A549 (cell line): Measurements from ENCODE around the gene SPACA7.

ENCODE experiments used
- CBX8 ChIP-seq: fragments of 200-600 bp; sonication (generic); IDR thresholded peaks from 2 replicates; pipeline ENCODE4 v1.6.1; 2016
- CEBPB ChIP-seq, 2 experiments: fragments of >200 bp in 1 of 2; sonication (Bioruptor Twin) in 1 of 2; formaldehyde crosslinking in 1 of 2; IDR thresholded peaks; 2 replicates each; pipeline ENCODE4 v1.6.1; 2012 to 2016
- CTCF ChIP-seq: fragments of >200 bp; sonication (Bioruptor Twin); formaldehyde crosslinking; IDR thresholded peaks from 3 replicates; pipeline ENCODE4 v1.5.1; 2016
- EP300 ChIP-seq, 2 experiments: fragments of >200 bp; sonication (Bioruptor Twin); formaldehyde crosslinking; IDR thresholded peaks; 2 replicates in 1 of 2; 3 replicates in 1 of 2; pipeline ENCODE4 v1.6.1; 2016 to 2017
- FOSL2 ChIP-seq, 2 experiments: fragments of 450-650 bp in 1 of 2; fragments of >200 bp in 1 of 2; sonication (Bioruptor Twin) in 1 of 2; formaldehyde crosslinking; IDR thresholded peaks; 2 replicates each; pipeline versions ENCODE4 v1.5.0 to v1.6.1; 2016 to 2020; ENCODE audit warnings: mild to moderate bottlenecking in 1 of 2, moderate library complexity in 1 of 2
- HMGXB4 ChIP-seq: fragments of 250-450 bp; sonication (Bioruptor Pico); IDR thresholded peaks from 2 replicates; pipeline ENCODE4 v1.5.0; 2021; ENCODE audit warnings: mild to moderate bottlenecking, moderate library complexity, borderline replicate concordance
- MYC ChIP-seq: IDR thresholded peaks from 2 replicates; pipeline ENCODE4 v1.6.1; 2012; ENCODE audit warnings: mild to moderate bottlenecking, inconsistent platforms, low read length, improper control_type of control experiment, borderline replicate concordance
- NFE2L2 ChIP-seq: fragments of 150-350 bp; conservative IDR thresholded peaks from 2 replicates; pipeline ENCODE4 v1.6.1; 2014; ENCODE audit warnings: low read length
- POLR2A ChIP-seq: IDR thresholded peaks from 2 replicates; pipeline ENCODE4 v1.6.1; 2012; ENCODE audit warnings: mild to moderate bottlenecking, low read length
- RAD21 ChIP-seq, 2 experiments: fragments of >200 bp in 1 of 2; sonication (Bioruptor Twin) in 1 of 2; formaldehyde crosslinking in 1 of 2; IDR thresholded peaks in 1 of 2; conservative IDR thresholded peaks in 1 of 2; 2 replicates in 1 of 2; 3 replicates in 1 of 2; pipeline ENCODE4 v1.6.1; 2012 to 2018; ENCODE audit warnings: inconsistent platforms in 1 of 2
- REST ChIP-seq: fragments of 200-600 bp; sonication (generic); IDR thresholded peaks from 2 replicates; pipeline ENCODE4 v1.6.1; 2016; ENCODE audit warnings: antibody characterized with exemption, mild to moderate bottlenecking, moderate library complexity
- USF2 ChIP-seq: fragments of 450-650 bp; IDR thresholded peaks from 2 replicates; pipeline ENCODE4 v1.6.1; 2014; ENCODE audit warnings: antibody characterized with exemption

- TF ChIP-seq HMGXB4 (CRISPR knock-in tag) = no peak
- TF ChIP-seq POLR2A = no peak
- no peak for TF ChIP-seq FOSL2 (IDR thresholded peaks at IDR 0.05)
- TF ChIP-seq FOSL2 (CRISPR knock-in tag; IDR thresholded peaks at IDR 0.05) = no peak
- no peak for TF ChIP-seq EP300 (IDR thresholded peaks at IDR 0.05)
- no peak for TF ChIP-seq CTCF
- no peak for TF ChIP-seq REST
- TF ChIP-seq MYC = no peak
- no peak for TF ChIP-seq CEBPB (IDR thresholded peaks at IDR 0.05)
- TF ChIP-seq CBX8 = no peak
- no peak for TF ChIP-seq USF2
- TF ChIP-seq RAD21 (conservative IDR thresholded peaks at IDR 0.05 in 1 of 2, IDR thresholded peaks at IDR 0.05 in 1 of 2) = no peak
- TF ChIP-seq NFE2L2 = no peak
Observed at GRCh38 chr13:112454648-112455334, 78.6 kb downstream of the SPACA7 start.
